A549 (cell line): Measurements from ENCODE around the gene KLHDC8A.

ENCODE experiments used
- CEBPB ChIP-seq, 2 experiments: fragments of >200 bp in 1 of 2; sonication (Bioruptor Twin) in 1 of 2; formaldehyde crosslinking in 1 of 2; IDR thresholded peaks; 2 replicates each; pipeline ENCODE4 v1.6.1; 2012 to 2016
- EP300 ChIP-seq, 2 experiments: fragments of >200 bp; sonication (Bioruptor Twin); formaldehyde crosslinking; IDR thresholded peaks; 2 replicates in 1 of 2; 3 replicates in 1 of 2; pipeline ENCODE4 v1.6.1; 2016 to 2017
- POLR2A ChIP-seq: IDR thresholded peaks from 2 replicates; pipeline ENCODE4 v1.6.1; 2012; ENCODE audit warnings: mild to moderate bottlenecking, low read length
- TF ChIP-seq, protein P1 (sequence below): fragments of 150-350 bp; IDR thresholded peaks from 2 replicates; pipeline ENCODE4 v1.6.1; 2014; ENCODE audit warnings: low read depth, mild to moderate bottlenecking, low read length
- TF ChIP-seq, protein P2 (sequence below): fragments of 450-650 bp; IDR thresholded peaks from 2 replicates; pipeline ENCODE4 v1.6.1; 2014; ENCODE audit warnings: antibody characterized with exemption
- TF ChIP-seq, protein P3 (sequence below): fragments of 200-600 bp; sonication (generic); IDR thresholded peaks from 2 replicates; pipeline ENCODE4 v1.6.1; 2016; ENCODE audit warnings: antibody characterized with exemption, mild to moderate bottlenecking, moderate library complexity

DNA sequence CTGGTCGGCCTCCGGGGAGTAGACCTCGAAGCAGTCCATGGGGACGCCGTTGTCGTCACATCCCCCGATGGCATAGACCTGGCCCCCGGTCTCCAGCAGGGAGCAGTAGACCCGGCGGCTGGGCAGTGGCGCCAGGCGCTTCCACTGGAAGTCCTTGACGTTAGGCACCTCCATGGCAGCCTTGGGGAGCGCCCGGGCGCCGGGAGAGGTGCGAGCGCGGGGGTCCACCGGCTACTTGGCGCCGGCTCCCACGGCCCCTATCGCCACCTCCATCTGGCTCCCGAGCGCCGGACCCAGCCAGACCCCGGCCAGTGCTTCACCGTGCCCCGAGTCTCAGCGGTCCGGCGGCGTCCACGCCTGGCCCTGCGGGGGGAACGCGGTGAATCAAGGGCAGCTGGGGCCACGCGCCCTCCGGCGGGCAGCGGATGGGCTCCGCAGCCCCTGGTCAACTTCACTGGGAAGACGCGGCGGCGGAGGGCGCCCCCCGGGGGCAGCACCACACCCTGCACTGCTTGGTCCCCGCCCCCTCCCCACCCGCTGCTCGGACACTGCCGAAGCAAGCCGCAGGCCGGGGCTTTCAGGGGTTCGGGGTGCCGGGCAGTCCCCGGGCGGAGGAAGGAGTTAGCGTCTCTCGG lies 13.2 kb downstream of the KLHDC8A start:
- TF ChIP-seq, protein P1, sequence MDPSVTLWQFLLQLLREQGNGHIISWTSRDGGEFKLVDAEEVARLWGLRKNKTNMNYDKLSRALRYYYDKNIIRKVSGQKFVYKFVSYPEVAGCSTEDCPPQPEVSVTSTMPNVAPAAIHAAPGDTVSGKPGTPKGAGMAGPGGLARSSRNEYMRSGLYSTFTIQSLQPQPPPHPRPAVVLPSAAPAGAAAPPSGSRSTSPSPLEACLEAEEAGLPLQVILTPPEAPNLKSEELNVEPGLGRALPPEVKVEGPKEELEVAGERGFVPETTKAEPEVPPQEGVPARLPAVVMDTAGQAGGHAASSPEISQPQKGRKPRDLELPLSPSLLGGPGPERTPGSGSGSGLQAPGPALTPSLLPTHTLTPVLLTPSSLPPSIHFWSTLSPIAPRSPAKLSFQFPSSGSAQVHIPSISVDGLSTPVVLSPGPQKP, result no peak
- no peak for TF ChIP-seq POLR2A
- no peak for TF ChIP-seq EP300 (IDR thresholded peaks at IDR 0.05)
- TF ChIP-seq, protein P2, sequence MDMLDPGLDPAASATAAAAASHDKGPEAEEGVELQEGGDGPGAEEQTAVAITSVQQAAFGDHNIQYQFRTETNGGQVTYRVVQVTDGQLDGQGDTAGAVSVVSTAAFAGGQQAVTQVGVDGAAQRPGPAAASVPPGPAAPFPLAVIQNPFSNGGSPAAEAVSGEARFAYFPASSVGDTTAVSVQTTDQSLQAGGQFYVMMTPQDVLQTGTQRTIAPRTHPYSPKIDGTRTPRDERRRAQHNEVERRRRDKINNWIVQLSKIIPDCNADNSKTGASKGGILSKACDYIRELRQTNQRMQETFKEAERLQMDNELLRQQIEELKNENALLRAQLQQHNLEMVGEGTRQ, result no peak
- TF ChIP-seq, protein P3, sequence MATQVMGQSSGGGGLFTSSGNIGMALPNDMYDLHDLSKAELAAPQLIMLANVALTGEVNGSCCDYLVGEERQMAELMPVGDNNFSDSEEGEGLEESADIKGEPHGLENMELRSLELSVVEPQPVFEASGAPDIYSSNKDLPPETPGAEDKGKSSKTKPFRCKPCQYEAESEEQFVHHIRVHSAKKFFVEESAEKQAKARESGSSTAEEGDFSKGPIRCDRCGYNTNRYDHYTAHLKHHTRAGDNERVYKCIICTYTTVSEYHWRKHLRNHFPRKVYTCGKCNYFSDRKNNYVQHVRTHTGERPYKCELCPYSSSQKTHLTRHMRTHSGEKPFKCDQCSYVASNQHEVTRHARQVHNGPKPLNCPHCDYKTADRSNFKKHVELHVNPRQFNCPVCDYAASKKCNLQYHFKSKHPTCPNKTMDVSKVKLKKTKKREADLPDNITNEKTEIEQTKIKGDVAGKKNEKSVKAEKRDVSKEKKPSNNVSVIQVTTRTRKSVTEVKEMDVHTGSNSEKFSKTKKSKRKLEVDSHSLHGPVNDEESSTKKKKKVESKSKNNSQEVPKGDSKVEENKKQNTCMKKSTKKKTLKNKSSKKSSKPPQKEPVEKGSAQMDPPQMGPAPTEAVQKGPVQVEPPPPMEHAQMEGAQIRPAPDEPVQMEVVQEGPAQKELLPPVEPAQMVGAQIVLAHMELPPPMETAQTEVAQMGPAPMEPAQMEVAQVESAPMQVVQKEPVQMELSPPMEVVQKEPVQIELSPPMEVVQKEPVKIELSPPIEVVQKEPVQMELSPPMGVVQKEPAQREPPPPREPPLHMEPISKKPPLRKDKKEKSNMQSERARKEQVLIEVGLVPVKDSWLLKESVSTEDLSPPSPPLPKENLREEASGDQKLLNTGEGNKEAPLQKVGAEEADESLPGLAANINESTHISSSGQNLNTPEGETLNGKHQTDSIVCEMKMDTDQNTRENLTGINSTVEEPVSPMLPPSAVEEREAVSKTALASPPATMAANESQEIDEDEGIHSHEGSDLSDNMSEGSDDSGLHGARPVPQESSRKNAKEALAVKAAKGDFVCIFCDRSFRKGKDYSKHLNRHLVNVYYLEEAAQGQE, result no peak
- no peak for TF ChIP-seq CEBPB (IDR thresholded peaks at IDR 0.05)
